CD4-positive, alpha-beta T cell treated with Interleukin-21 for 1 hour (primary cell): Measurements from ENCODE around the gene TIMP3.

Source experiments
- DNase-seq: peaks from one replicate; pipeline ENCODE4 v3.0.0-alpha.2; 2020

TIMP3 gene

GRCh38 chr22:32832174-32832573 is 30.7 kb downstream of the TIMP3 start:
- DNase-seq: no peak

- no peak for DNase-seq
Observed at GRCh38 chr22:32836280-32837123, 35.0 kb downstream of the TIMP3 start.

GRCh38 chr22:32837142-32837541 is 35.6 kb downstream of the TIMP3 start:
- no peak for DNase-seq

GRCh38 chr22:32837803-32838202 is 36.3 kb downstream of the TIMP3 start:
- DNase-seq: no peak

- no peak for DNase-seq
Observed at GRCh38 chr22:32839831-32840584, 38.5 kb downstream of the TIMP3 start.

- no peak for DNase-seq
Observed at GRCh38 chr22:32841175-32841574, 39.7 kb downstream of the TIMP3 start.

- DNase-seq: no peak
Observed at GRCh38 chr22:32842486-32842885, 41.0 kb downstream of the TIMP3 start.

GRCh38 chr22:32843300-32843699 is 41.8 kb downstream of the TIMP3 start:
- DNase-seq: no peak

- DNase-seq: no peak
Observed at GRCh38 chr22:32844251-32844650, 42.7 kb downstream of the TIMP3 start.

- no peak for DNase-seq
Observed at GRCh38 chr22:32846780-32847491, 45.4 kb downstream of the TIMP3 start.

GRCh38 chr22:32848226-32848625 is 46.7 kb downstream of the TIMP3 start:
- DNase-seq: no peak

GRCh38 chr22:32849501-32849900 is 48.0 kb downstream of the TIMP3 start:
- DNase-seq: no peak

- no peak for DNase-seq
Observed at GRCh38 chr22:32850157-32850556, 48.7 kb downstream of the TIMP3 start.

- DNase-seq: no peak
Observed at GRCh38 chr22:32850591-32851517, 49.3 kb downstream of the TIMP3 start.

- DNase-seq: no peak
Observed at GRCh38 chr22:32852395-32853251, 51.1 kb downstream of the TIMP3 start.

GRCh38 chr22:32853662-32854061 is 52.2 kb downstream of the TIMP3 start:
- no peak for DNase-seq

GRCh38 chr22:32854351-32854804 is 52.9 kb downstream of the TIMP3 start:
- DNase-seq: no peak

- no peak for DNase-seq
Observed at GRCh38 chr22:32855045-32855756, 53.7 kb downstream of the TIMP3 start.

- DNase-seq: no peak
Observed at GRCh38 chr22:32858121-32858703, 56.7 kb downstream of the TIMP3 start.

- DNase-seq: no peak
Observed at GRCh38 chr22:32858957-32859356, 57.5 kb downstream of the TIMP3 start.
